GM23338 (cell line): Measurements from ENCODE around the gene FOXL1. TPM values are rescaled to one million over a fixed set of nuclear protein-coding genes. Genes with fewer than 3 reads are reported as not detected.
A peak's percentile ranks its signal among the peaks of the same experiment; 100 is the strongest.

Source experiments
- ATAC-seq: fragments of 200-7000 bp; cut with Tn5 transposase; 3 replicates; pipeline ENCODE4 v1.9.1; 2020
- DNase-seq: peaks from one replicate; pipeline ENCODE4 v3.0.0-alpha.2; 2015; ENCODE audit warnings: low spot score
- H2AFZ ChIP-seq: fragments of 200-600 bp; sonication (generic); 2 replicates; pipeline ENCODE4 v1.8.0; 2016; ENCODE audit warnings: antibody characterized with exemption, mild to moderate bottlenecking, moderate library complexity
- H3F3A ChIP-seq: fragments of 200-600 bp; sonication (generic); replicated peaks from 2 replicates; pipeline ENCODE4 v1.8.0; 2017; ENCODE audit warnings: antibody characterized with exemption, mixed run types, low read depth
- H3K27ac ChIP-seq: fragments of 200-600 bp; sonication (generic); 2 replicates; pipeline ENCODE4 v1.6.1; 2016; ENCODE audit warnings: low read depth
- H3K27me3 ChIP-seq: fragments of 200-600 bp; sonication (generic); 2 replicates; pipeline ENCODE4 v1.8.0; 2016; ENCODE audit warnings: mild to moderate bottlenecking, mixed run types, moderate library complexity; ENCODE audit not compliant: insufficient read depth
- H3K36me3 ChIP-seq: fragments of 200-600 bp; sonication (generic); 2 replicates; pipeline ENCODE4 v1.8.0; 2016; ENCODE audit warnings: mild to moderate bottlenecking; ENCODE audit not compliant: insufficient read depth
- H3K4me1 ChIP-seq: fragments of 200-600 bp; sonication (generic); 2 replicates; pipeline ENCODE4 v1.8.0; 2016; ENCODE audit warnings: mild to moderate bottlenecking, moderate library complexity; ENCODE audit not compliant: insufficient read depth
- H3K4me2 ChIP-seq: fragments of 200-600 bp; sonication (generic); 2 replicates; pipeline ENCODE4 v1.7.1; 2017; ENCODE audit warnings: mixed run types
- H3K4me3 ChIP-seq: fragments of 200-600 bp; sonication (generic); 2 replicates; pipeline ENCODE4 v1.6.1; 2016; ENCODE audit warnings: mixed run types
- H3K79me2 ChIP-seq: fragments of 200-600 bp; sonication (generic); replicated peaks from 2 replicates; pipeline ENCODE4 v1.8.0; 2017; ENCODE audit warnings: mild to moderate bottlenecking; ENCODE audit not compliant: insufficient read depth
- H3K9me2 ChIP-seq: fragments of 200-600 bp; sonication (generic); 2 replicates; pipeline ENCODE4 v1.8.0; 2017; ENCODE audit not compliant: insufficient read depth
- H4K20me1 ChIP-seq: fragments of 200-600 bp; sonication (generic); replicated peaks from 2 replicates; pipeline ENCODE4 v1.8.0; 2017; ENCODE audit warnings: mild to moderate bottlenecking; ENCODE audit not compliant: insufficient read depth
- H3K27ac Mint-ChIP-seq: 2 replicates; pipeline ENCODE4 v1.8.0; 2020; ENCODE audit warnings: inconsistent platforms, mild to moderate bottlenecking, moderate library complexity, mixed read lengths
- H3K27me3 Mint-ChIP-seq: 3 replicates; pipeline ENCODE4 v1.8.0; 2022; ENCODE audit warnings: low read depth, mild to moderate bottlenecking, moderate library complexity, mixed read lengths, inconsistent platforms; ENCODE audit not compliant: insufficient read depth, poor library complexity
- H3K36me3 Mint-ChIP-seq: 3 replicates; pipeline ENCODE4 v1.8.0; 2021; ENCODE audit warnings: low read depth, mild to moderate bottlenecking, inconsistent platforms, moderate library complexity, mixed read lengths
- H3K4me1 Mint-ChIP-seq: 3 replicates; pipeline ENCODE4 v1.8.0; 2020; ENCODE audit warnings: mild to moderate bottlenecking, inconsistent platforms, mixed read lengths
- H3K4me3 Mint-ChIP-seq: 3 replicates; pipeline ENCODE4 v1.8.0; 2021; ENCODE audit warnings: moderate library complexity, mild to moderate bottlenecking, inconsistent platforms, mixed read lengths
- H3K9me3 Mint-ChIP-seq: 3 replicates; pipeline ENCODE4 v1.8.0; 2020; ENCODE audit warnings: moderate library complexity, mild to moderate bottlenecking, inconsistent platforms, mixed read lengths
- EZH2 ChIP-seq: fragments of 200-600 bp; sonication (generic); IDR thresholded peaks from one replicate; pipeline ENCODE4 v1.8.0; 2017; ENCODE audit warnings: antibody characterized with exemption, mild to moderate bottlenecking, low read depth; ENCODE audit not compliant: unreplicated experiment
- EZH2phosphoT487 ChIP-seq: fragments of 200-600 bp; sonication (generic); IDR thresholded peaks from one replicate; pipeline ENCODE4 v1.8.1; 2018; ENCODE audit warnings: antibody characterized with exemption; ENCODE audit not compliant: unreplicated experiment
- JUNB ChIP-seq: IDR thresholded peaks from one replicate; pipeline ENCODE4 v1.6.1; 2016; ENCODE audit warnings: antibody characterized with exemption; ENCODE audit not compliant: unreplicated experiment
- NANOG ChIP-seq: IDR thresholded peaks from 2 replicates; pipeline ENCODE4 v1.6.1; 2016; ENCODE audit warnings: antibody characterized with exemption, borderline replicate concordance
- POLR2AphosphoS5 ChIP-seq: IDR thresholded peaks from 2 replicates; pipeline ENCODE4 v1.6.1; 2016; ENCODE audit warnings: antibody characterized with exemption, low read depth
- STAT1 ChIP-seq: IDR thresholded peaks from one replicate; pipeline ENCODE4 v1.6.1; 2016; ENCODE audit warnings: antibody characterized with exemption; ENCODE audit not compliant: unreplicated experiment
- ZNF114 ChIP-seq: fragments of 250-450 bp; sonication (Bioruptor Pico); IDR thresholded peaks from 2 replicates; pipeline ENCODE4 v1.5.0; 2020; ENCODE audit warnings: mild to moderate bottlenecking, moderate library complexity
- ZNF331 ChIP-seq: fragments of 250-450 bp; sonication (Bioruptor Pico); IDR thresholded peaks from 2 replicates; pipeline ENCODE4 v1.5.0; 2020; ENCODE audit warnings: low read depth, mild to moderate bottlenecking, moderate library complexity
- polyA plus RNA-seq: library from polyadenylated mRNA; unstranded; fragments of >200 nt; fragmentation: Nextera tagmentation; extraction: Ambion mirVana; gene quantifications from 2 replicates; pipeline ENCODE4 v1.2.1, GENCODE V29; 2016
- total RNA-seq: library from RNA; depleted of rRNA; stranded (reverse); fragments of >200 nt; shearing (Covaris generic); gene quantifications from 2 replicates; pipeline ENCODE4 v1.2.3, GENCODE V29; 2014
- TF ChIP-seq, protein P1 (sequence below): IDR thresholded peaks from 2 replicates; pipeline ENCODE4 v1.6.1; 2016; ENCODE audit warnings: antibody characterized with exemption
- TF ChIP-seq, protein P2 (sequence below), 2 experiments: fragments of 200-600 bp in 1 of 2; sonication (generic) in 1 of 2; conservative IDR thresholded peaks; 2 replicates each; pipeline versions ENCODE4 v1.5.1 to v1.6.1; 2016 to 2017; ENCODE audit warnings: antibody characterized with exemption in 2 of 2, low read depth in 2 of 2, mild to moderate bottlenecking in 2 of 2, moderate library complexity in 1 of 2
- TF ChIP-seq, protein P3 (sequence below): fragments of 250-450 bp; sonication (Bioruptor Pico); IDR thresholded peaks from 2 replicates; pipeline ENCODE4 v1.5.0; 2020; ENCODE audit warnings: mild to moderate bottlenecking, moderate library complexity

FOXL1 gene
- total and polyA plus RNA-seq, 2 experiments from 2014 or later, result 0.31 TPM; not detected in 1

DNA sequence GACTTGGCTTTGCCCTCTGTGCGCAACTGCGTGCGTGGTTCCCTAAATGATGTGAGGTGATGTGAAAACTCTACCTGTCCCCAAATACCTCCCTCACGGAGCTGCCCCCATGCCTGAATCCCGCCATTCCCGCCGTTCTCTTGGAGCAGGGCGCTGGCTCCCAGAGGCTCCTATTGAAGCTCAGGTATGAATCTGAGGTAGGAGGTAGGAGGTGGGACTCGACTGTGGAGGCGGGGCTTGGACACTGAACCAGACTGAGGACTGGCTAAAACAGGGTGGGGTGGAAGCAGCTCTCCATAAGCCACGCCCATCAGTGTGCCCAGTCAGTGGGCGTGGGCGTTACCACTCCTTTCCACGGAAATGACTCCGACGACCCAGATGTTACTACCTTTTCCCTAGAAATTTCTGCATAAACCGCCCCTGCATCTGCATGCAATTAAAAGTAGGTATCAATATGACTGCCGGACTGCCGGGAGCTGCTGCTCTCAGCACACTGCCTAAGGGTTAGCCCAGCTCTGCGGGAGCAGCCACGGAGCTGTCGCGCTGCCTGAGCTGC, 41.0 kb downstream of the FOXL1 start:
- Histone ChIP-seq H3K4me1 (peaks cover 5% of the 10 kb centered on the region; the same call in 1 of the 2 replicates), H3K27ac (no peak overlapping the region), H4K20me1 (no peaks in the 10 kb centered on the region), H3K27me3 (no peaks in the 10 kb centered on the region), H3K4me2 (no peak overlapping the region), H3K36me3 (no peaks in the 10 kb centered on the region), H2AFZ (no peak overlapping the region), H3K4me3 (no peak overlapping the region), H3K9me2 (no peaks in the 10 kb centered on the region), H3K79me2 (no peaks in the 10 kb centered on the region), H3F3A (no peaks in the 10 kb centered on the region)
- Mint-ChIP-seq H3K9me3 (no peaks in the 10 kb centered on the region), H3K36me3 (no peaks in the 10 kb centered on the region; the same call in 2 of the 3 replicates), H3K4me3 (no peak overlapping the region), H3K27ac (no peak overlapping the region), H3K27me3 (peaks cover 13% of the 10 kb centered on the region), H3K4me1 (peaks cover 17% of the 10 kb centered on the region)
- TF ChIP-seq EZH2, result no peak
- no peak for TF ChIP-seq POLR2AphosphoS5
- no peak for TF ChIP-seq JUNB
- TF ChIP-seq, protein P1, sequence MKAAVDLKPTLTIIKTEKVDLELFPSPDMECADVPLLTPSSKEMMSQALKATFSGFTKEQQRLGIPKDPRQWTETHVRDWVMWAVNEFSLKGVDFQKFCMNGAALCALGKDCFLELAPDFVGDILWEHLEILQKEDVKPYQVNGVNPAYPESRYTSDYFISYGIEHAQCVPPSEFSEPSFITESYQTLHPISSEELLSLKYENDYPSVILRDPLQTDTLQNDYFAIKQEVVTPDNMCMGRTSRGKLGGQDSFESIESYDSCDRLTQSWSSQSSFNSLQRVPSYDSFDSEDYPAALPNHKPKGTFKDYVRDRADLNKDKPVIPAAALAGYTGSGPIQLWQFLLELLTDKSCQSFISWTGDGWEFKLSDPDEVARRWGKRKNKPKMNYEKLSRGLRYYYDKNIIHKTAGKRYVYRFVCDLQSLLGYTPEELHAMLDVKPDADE, result no peak
- TF ChIP-seq ZNF331 (CRISPR knock-in tag), result no peak
- TF ChIP-seq NANOG, result no peak
- TF ChIP-seq, protein P2, sequence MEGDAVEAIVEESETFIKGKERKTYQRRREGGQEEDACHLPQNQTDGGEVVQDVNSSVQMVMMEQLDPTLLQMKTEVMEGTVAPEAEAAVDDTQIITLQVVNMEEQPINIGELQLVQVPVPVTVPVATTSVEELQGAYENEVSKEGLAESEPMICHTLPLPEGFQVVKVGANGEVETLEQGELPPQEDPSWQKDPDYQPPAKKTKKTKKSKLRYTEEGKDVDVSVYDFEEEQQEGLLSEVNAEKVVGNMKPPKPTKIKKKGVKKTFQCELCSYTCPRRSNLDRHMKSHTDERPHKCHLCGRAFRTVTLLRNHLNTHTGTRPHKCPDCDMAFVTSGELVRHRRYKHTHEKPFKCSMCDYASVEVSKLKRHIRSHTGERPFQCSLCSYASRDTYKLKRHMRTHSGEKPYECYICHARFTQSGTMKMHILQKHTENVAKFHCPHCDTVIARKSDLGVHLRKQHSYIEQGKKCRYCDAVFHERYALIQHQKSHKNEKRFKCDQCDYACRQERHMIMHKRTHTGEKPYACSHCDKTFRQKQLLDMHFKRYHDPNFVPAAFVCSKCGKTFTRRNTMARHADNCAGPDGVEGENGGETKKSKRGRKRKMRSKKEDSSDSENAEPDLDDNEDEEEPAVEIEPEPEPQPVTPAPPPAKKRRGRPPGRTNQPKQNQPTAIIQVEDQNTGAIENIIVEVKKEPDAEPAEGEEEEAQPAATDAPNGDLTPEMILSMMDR (conservative IDR thresholded peaks at IDR 0.05; ENCODE audit: low read depth in 2 of 2), result no peak
- peak; percentile 91 for ATAC-seq
- DNase-seq, result peak; percentile 69

DNA sequence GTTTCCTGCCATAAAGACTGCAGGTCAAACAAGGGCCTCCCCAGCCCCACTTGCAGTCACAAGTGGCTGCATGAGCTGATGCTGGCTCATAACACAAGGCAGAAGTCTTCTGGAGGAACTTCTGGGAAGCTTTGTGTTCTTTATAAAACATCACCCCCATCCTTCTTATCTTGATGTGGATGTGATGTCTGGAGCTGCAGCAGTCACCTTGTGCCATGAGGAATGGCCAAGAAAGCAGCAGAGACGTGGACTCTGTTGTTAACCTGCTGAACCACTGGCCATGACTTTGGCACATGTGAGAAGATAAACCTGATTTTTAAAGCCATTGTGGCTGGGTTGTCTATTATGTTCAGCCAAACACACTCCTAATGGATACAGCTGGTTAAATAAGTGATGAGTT, 41.8 kb downstream of the FOXL1 start:
- Histone ChIP-seq H3K36me3 (no peaks in the 10 kb centered on the region), H3K27me3 (no peaks in the 10 kb centered on the region), H3K4me2 (no peak overlapping the region), H3F3A (no peaks in the 10 kb centered on the region), H3K27ac (no peak overlapping the region), H3K4me1 (no peaks in the 10 kb centered on the region; the same call in 1 of the 2 replicates), H3K79me2 (no peaks in the 10 kb centered on the region), H3K4me3 (no peak overlapping the region), H4K20me1 (no peaks in the 10 kb centered on the region), H3K9me2 (no peaks in the 10 kb centered on the region), H2AFZ (no peak overlapping the region)
- no peaks in the 10 kb centered on the region; the same call in 2 of the 3 replicates for H3K36me3 Mint-ChIP-seq
- peaks cover 8% of the 10 kb centered on the region for H3K4me1 Mint-ChIP-seq
- no peak overlapping the region for H3K4me3 Mint-ChIP-seq
- DNase-seq (no peak), ATAC-seq (no peak)
- peaks cover 9% of the 10 kb centered on the region for H3K27me3 Mint-ChIP-seq
- H3K27ac Mint-ChIP-seq, result no peak overlapping the region
- no peaks in the 10 kb centered on the region for H3K9me3 Mint-ChIP-seq
- TF ChIP-seq, protein P2 (conservative IDR thresholded peaks at IDR 0.05; ENCODE audit: low read depth in 2 of 2), result no peak
- TF ChIP-seq ZNF331 (CRISPR knock-in tag), result no peak
- TF ChIP-seq STAT1, result no peak
- no peak for TF ChIP-seq ZNF114 (CRISPR knock-in tag)
- TF ChIP-seq EZH2phosphoT487, result no peak
- TF ChIP-seq, protein P3, sequence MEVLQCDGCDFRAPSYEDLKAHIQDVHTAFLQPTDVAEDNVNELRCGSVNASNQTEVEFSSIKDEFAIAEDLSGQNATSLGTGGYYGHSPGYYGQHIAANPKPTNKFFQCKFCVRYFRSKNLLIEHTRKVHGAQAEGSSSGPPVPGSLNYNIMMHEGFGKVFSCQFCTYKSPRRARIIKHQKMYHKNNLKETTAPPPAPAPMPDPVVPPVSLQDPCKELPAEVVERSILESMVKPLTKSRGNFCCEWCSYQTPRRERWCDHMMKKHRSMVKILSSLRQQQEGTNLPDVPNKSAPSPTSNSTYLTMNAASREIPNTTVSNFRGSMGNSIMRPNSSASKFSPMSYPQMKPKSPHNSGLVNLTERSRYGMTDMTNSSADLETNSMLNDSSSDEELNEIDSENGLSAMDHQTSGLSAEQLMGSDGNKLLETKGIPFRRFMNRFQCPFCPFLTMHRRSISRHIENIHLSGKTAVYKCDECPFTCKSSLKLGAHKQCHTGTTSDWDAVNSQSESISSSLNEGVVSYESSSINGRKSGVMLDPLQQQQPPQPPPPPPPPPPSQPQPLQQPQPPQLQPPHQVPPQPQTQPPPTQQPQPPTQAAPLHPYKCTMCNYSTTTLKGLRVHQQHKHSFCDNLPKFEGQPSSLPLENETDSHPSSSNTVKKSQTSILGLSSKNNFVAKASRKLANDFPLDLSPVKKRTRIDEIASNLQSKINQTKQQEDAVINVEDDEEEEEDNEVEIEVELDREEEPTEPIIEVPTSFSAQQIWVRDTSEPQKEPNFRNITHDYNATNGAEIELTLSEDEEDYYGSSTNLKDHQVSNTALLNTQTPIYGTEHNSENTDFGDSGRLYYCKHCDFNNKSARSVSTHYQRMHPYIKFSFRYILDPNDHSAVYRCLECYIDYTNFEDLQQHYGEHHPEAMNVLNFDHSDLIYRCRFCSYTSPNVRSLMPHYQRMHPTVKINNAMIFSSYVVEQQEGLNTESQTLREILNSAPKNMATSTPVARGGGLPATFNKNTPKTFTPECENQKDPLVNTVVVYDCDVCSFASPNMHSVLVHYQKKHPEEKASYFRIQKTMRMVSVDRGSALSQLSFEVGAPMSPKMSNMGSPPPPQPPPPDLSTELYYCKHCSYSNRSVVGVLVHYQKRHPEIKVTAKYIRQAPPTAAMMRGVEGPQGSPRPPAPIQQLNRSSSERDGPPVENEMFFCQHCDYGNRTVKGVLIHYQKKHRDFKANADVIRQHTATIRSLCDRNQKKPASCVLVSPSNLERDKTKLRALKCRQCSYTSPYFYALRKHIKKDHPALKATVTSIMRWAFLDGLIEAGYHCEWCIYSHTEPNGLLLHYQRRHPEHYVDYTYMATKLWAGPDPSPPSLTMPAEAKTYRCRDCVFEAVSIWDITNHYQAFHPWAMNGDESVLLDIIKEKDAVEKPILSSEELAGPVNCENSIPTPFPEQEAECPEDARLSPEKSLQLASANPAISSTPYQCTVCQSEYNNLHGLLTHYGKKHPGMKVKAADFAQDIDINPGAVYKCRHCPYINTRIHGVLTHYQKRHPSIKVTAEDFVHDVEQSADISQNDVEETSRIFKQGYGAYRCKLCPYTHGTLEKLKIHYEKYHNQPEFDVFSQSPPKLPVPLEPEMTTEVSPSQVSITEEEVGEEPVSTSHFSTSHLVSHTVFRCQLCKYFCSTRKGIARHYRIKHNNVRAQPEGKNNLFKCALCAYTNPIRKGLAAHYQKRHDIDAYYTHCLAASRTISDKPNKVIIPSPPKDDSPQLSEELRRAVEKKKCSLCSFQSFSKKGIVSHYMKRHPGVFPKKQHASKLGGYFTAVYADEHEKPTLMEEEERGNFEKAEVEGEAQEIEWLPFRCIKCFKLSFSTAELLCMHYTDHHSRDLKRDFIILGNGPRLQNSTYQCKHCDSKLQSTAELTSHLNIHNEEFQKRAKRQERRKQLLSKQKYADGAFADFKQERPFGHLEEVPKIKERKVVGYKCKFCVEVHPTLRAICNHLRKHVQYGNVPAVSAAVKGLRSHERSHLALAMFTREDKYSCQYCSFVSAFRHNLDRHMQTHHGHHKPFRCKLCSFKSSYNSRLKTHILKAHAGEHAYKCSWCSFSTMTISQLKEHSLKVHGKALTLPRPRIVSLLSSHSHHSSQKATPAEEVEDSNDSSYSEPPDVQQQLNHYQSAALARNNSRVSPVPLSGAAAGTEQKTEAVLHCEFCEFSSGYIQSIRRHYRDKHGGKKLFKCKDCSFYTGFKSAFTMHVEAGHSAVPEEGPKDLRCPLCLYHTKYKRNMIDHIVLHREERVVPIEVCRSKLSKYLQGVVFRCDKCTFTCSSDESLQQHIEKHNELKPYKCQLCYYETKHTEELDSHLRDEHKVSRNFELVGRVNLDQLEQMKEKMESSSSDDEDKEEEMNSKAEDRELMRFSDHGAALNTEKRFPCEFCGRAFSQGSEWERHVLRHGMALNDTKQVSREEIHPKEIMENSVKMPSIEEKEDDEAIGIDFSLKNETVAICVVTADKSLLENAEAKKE (CRISPR knock-in tag), result no peak
